SW480 (cell line): ENCODE data around the gene ZAP70.

Source experiments
- DNase-seq: peaks from one replicate; pipeline ENCODE4 v3.0.0-alpha.2; 2016; ENCODE audit warnings: low spot score

Gene ZAP70

GRCh38 chr2:97752342-97753334 lies 39.3 kb downstream of the ZAP70 start:
- no peak for DNase-seq

- no peak for DNase-seq
Measured at GRCh38 chr2:97754690-97755346, 41.4 kb downstream of the ZAP70 start.

- DNase-seq: no peak
Measured at GRCh38 chr2:97755491-97755890, 42.1 kb downstream of the ZAP70 start.

- no peak for DNase-seq
Measured at GRCh38 chr2:97757062-97757461, 43.7 kb downstream of the ZAP70 start.

GRCh38 chr2:97758131-97758705 lies 44.8 kb downstream of the ZAP70 start:
- DNase-seq: no peak

- DNase-seq: no peak
Measured at GRCh38 chr2:97759727-97760407, 46.5 kb downstream of the ZAP70 start.

GRCh38 chr2:97760480-97761049 lies 47.2 kb downstream of the ZAP70 start:
- no peak for DNase-seq

GRCh38 chr2:97761192-97761591 lies 47.8 kb downstream of the ZAP70 start:
- no peak for DNase-seq

- DNase-seq: no peak
Measured at GRCh38 chr2:97763176-97763845, 49.9 kb downstream of the ZAP70 start.

GRCh38 chr2:97764559-97765263 lies 51.3 kb downstream of the ZAP70 start:
- DNase-seq: peak; percentile 58

GRCh38 chr2:97765933-97766332 lies 52.6 kb downstream of the ZAP70 start:
- no peak for DNase-seq

- DNase-seq: no peak
Measured at GRCh38 chr2:97766567-97766966, 53.2 kb downstream of the ZAP70 start.

GRCh38 chr2:97769308-97769707 lies 55.9 kb downstream of the ZAP70 start:
- DNase-seq: no peak

GRCh38 chr2:97769711-97770110 lies 56.3 kb downstream of the ZAP70 start:
- DNase-seq: no peak

GRCh38 chr2:97770445-97770844 lies 57.1 kb downstream of the ZAP70 start:
- DNase-seq: no peak

GRCh38 chr2:97774425-97774824 lies 61.0 kb downstream of the ZAP70 start:
- DNase-seq: peak; percentile 3

GRCh38 chr2:97775074-97775473 lies 61.7 kb downstream of the ZAP70 start:
- DNase-seq: no peak

GRCh38 chr2:97779141-97779540 lies 65.8 kb downstream of the ZAP70 start:
- no peak for DNase-seq

GRCh38 chr2:97781981-97782380 lies 68.6 kb downstream of the ZAP70 start:
- no peak for DNase-seq

GRCh38 chr2:97784953-97785352 lies 71.6 kb downstream of the ZAP70 start:
- DNase-seq: no peak

GRCh38 chr2:97785818-97786217 lies 72.4 kb downstream of the ZAP70 start:
- no peak for DNase-seq
